ENCODE measurements around the gene AHCYL1.

- TF ChIP-seq CTCF (conservative IDR thresholded peaks at IDR 0.05; ENCODE audit: low read depth, low read length): no peak
- TF ChIP-seq EZH2 (IDR thresholded peaks at IDR 0.05; ENCODE audit: borderline replicate concordance, low read depth, low read length, poor library complexity, severe bottlenecking): no peak
Observed at GRCh38 chr1:110005971-110006370, 21.4 kb downstream of the AHCYL1 start.

All from A673 (cell line).